Sigmoid colon (tissue), 4 donors: ENCODE measurements around the gene SLCO3A1.

Source experiments
- CTCF ChIP-seq, 4 experiments: fragments of 450-650 bp in 3 of 4; fragments of 200-600 bp in 1 of 4; IDR thresholded peaks; one replicate each; pipeline ENCODE4 v1.5.1; 2016 to 2019; ENCODE audit warnings: antibody characterized with exemption in 4 of 4, mild to moderate bottlenecking in 3 of 4, moderate library complexity in 2 of 4
- EP300 ChIP-seq, 4 donors: sonication (generic); formaldehyde crosslinking; IDR thresholded peaks; one replicate each; pipeline ENCODE4 v1.6.1; 2017; ENCODE audit warnings: antibody characterized with exemption in 4 of 4
- POLR2A ChIP-seq, 2 donors: fragments of 450-650 bp; IDR thresholded peaks; one replicate each; pipeline ENCODE4 v1.6.1; 2016; ENCODE audit warnings: antibody characterized with exemption in 2 of 2, mild to moderate bottlenecking in 2 of 2, moderate library complexity in 2 of 2

GRCh38 chr15:91929509-91929908, 76.0 kb downstream of the SLCO3A1 start:
- TF ChIP-seq CTCF (IDR thresholded peaks at IDR 0.05) (no peak), EP300 (IDR thresholded peaks at IDR 0.05) (no peak), POLR2A (IDR thresholded peaks at IDR 0.05) (no peak)
